Activated naive CD8-positive, alpha-beta T cell treated with anti-CD3 and anti-CD28 coated beads, Interleukin-2, amount 10 ng/mL, durations not matched to agents 7 days and 5 days (primary cell): Measurements from ENCODE around the gene ITGAD. TPM values are rescaled to one million over a fixed set of nuclear protein-coding genes. Genes with fewer than 3 reads are reported as not detected.
A peak's percentile ranks its signal among the peaks of the same experiment; 100 is the strongest.

Experiments
- ATAC-seq: fragments of 150-1000 bp; cut with Tn5 transposase; one replicate; pipeline ENCODE4 v1.10.0; 2021; ENCODE audit warnings: low read depth, moderate library complexity
- POLR2A ChIA-PET: fragments of 350-600 bp; sonication (Branson Sonifier 250); formaldehyde crosslinking; loops from one replicate; lab custom pipeline; 2021; ENCODE audit warnings: antibody characterized with exemption; lab: Charles Lee
- DNase-seq: peaks from one replicate; pipeline ENCODE4 v3.0.0; 2021
- H3K27ac Mint-ChIP-seq: one replicate; pipeline ENCODE4 v1.8.0; 2022; ENCODE audit warnings: mild to moderate bottlenecking, mixed read lengths
- H3K27me3 Mint-ChIP-seq: one replicate; pipeline ENCODE4 v1.8.0; 2022; ENCODE audit warnings: mild to moderate bottlenecking, moderate library complexity, mixed read lengths
- H3K36me3 Mint-ChIP-seq: one replicate; pipeline ENCODE4 v1.8.0; 2021; ENCODE audit warnings: mild to moderate bottlenecking, mixed read lengths
- H3K4me1 Mint-ChIP-seq: one replicate; pipeline ENCODE4 v1.8.0; 2021; ENCODE audit warnings: mixed read lengths
- H3K4me3 Mint-ChIP-seq: one replicate; pipeline ENCODE4 v1.8.0; 2022; ENCODE audit warnings: mild to moderate bottlenecking, moderate library complexity, mixed read lengths
- H3K9me3 Mint-ChIP-seq: one replicate; pipeline ENCODE4 v1.8.0; 2021; ENCODE audit warnings: mixed read lengths
- total RNA-seq, 2 experiments: library from RNA; stranded (reverse); gene quantifications; one replicate each; pipeline ENCODE4 v1.2.3, GENCODE V29; 2021

Gene ITGAD
- total RNA-seq, 2 experiments from 2014 or later = 0.09 to 0.28 TPM

DNA sequence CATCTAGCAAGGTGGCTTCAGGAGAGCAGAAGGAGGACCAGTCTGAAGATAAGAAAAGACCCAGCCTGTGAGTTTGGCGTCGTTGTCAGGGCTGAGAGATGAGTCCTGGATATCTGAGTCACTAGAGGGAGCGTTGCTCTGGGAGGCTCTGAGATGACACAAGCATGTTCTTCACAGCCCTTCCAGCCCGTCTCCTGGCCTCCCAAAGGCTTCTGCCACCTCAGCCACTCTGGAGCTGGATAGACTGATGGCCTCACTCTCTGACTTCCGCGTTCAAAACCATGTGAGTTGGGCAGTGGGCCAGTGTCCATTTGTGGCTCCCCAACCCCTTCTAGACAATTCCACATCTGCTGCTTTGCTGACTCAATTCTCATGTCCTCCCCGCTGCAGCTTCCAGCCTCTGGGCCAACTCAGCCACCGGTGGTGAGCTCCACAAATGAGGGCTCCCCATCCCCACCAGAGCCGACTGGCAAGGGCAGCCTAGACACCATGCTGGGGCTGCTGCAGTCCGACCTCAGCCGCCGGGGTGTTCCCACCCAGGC, 81.1 kb downstream of the ITGAD start:
- no peak overlapping the region for H3K4me3 Mint-ChIP-seq
- peaks cover 10% of the 10 kb centered on the region for H3K4me1 Mint-ChIP-seq
- no peaks in the 10 kb centered on the region for H3K36me3 Mint-ChIP-seq
- no peak for DNase-seq
- peaks cover 40% of the 10 kb centered on the region for H3K27me3 Mint-ChIP-seq
- H3K9me3 Mint-ChIP-seq = no peaks in the 10 kb centered on the region
- POLR2A ChIA-PET = interaction anchor here (1.2 kb wide), 1 partner anchor 14 kb away, joined by 11 read pairs; the partner anchor contains the start of gene ARMC5
- H3K27ac Mint-ChIP-seq = no peak overlapping the region
- no peak for ATAC-seq

DNA sequence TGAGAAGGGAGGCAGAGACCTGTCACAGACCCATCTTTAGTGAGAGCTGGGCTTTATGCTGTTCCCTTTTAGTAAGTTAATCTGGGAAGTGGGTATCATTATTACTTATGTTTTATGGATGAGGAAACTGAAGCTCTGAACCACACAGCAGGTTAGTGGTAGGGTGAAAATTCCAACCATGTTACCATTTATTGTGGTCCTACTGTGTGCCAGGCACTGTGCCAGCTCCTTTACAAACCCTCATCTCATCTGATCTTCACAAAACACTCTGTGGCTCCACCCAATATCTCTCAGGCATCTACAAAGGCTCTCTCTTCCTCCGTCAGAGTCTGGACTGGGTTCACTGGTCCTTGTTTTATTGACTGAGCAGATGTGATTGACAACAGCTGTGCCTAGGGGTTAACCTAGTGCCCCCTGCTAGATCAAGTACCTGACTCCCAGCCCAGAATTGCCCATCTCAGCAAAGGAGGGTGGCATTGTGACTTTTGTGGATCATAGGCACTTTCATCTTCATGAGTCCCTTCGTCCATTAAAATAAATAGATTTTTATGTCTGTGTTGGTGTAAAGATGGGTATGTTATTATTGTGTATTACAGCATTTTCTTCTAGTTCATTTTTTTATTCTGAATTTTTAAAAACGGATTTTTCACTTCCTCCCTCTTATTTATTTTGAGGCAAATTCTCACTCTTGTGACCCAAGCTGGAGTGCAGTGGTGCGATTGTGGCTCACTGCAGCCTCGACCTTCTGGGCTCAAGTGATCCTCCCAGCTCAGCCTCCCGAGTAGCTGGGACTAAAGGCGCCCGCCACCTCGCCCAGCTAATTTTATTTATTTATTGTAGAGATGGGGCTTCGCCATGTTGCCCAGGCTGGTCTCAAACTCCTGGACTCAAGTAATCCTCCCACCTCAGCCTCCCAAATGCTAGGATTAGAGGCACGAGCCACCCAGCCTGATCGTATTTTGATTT, 81.9 kb downstream of the ITGAD start:
- no peak for ATAC-seq
- Mint-ChIP-seq H3K27ac (no peak overlapping the region), H3K4me3 (no peak overlapping the region), H3K36me3 (no peaks in the 10 kb centered on the region), H3K4me1 (peaks cover 10% of the 10 kb centered on the region), H3K9me3 (no peaks in the 10 kb centered on the region), H3K27me3 (peaks cover 40% of the 10 kb centered on the region)
- no peak for DNase-seq
- POLR2A ChIA-PET = interaction anchor here (1.2 to 4.5 kb wide), 2 partner anchors 15 to 16 kb away, joined by 11 to 36 read pairs; partner anchors contain the start of gene ARMC5

DNA sequence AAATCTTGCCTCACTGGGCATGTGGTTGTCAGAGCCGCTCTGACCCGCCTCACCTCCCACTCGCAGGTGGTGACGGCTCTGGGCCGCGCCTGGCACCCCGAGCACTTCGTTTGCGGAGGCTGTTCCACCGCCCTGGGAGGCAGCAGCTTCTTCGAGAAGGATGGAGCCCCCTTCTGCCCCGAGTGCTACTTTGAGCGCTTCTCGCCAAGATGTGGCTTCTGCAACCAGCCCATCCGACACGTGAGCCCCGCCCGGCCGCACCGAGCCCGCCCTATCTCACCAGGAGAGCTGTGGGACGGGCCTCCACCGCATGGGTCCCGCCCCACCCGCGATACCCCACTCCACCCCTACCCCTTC, 82.8 kb downstream of the ITGAD start:
- peak overlapping the region; percentile 80 for H3K27ac Mint-ChIP-seq

More for the DNA sequence above, 82.8 kb downstream of the ITGAD start:
- no peaks in the 10 kb centered on the region for H3K9me3 Mint-ChIP-seq
- POLR2A ChIA-PET = interaction anchor here (1.4 to 4.5 kb wide), 2 partner anchors 15 to 17 kb away, joined by 6 to 36 read pairs; partner anchors contain the start of gene ARMC5
- DNase-seq (no peak), ATAC-seq (no peak)
- peak overlapping the region; percentile 88 for H3K4me3 Mint-ChIP-seq
- H3K27me3 Mint-ChIP-seq = peaks cover 37% of the 10 kb centered on the region
- H3K36me3 Mint-ChIP-seq = no peaks in the 10 kb centered on the region
- peaks cover 10% of the 10 kb centered on the region for H3K4me1 Mint-ChIP-seq

Other genes starting within 250 kb of the ITGAD start
- gene PRSS36, start 243.3 kb upstream of the ITGAD start, total RNA-seq = 1 to 10 TPM in 1 of 2 experiments, under 1 TPM in 1; 0.31 to 1.1 TPM
- gene FUS, start 213.2 kb upstream of the ITGAD start, total RNA-seq = 100 to 1,000 TPM; 540 to 618 TPM
- 10 to 100 TPM; 82.3 to 87.0 TPM for gene PYCARD, start 190.6 kb upstream of the ITGAD start, total RNA-seq
- not detected for gene TRIM72, start 179.2 kb upstream of the ITGAD start, total RNA-seq
- gene PYDC1, start 176.2 kb upstream of the ITGAD start, total RNA-seq = not detected
- gene ITGAM, start 133.4 kb upstream of the ITGAD start, total RNA-seq = 1 to 10 TPM; 8.3 to 8.9 TPM
- gene ITGAX, start 38.2 kb upstream of the ITGAD start, total RNA-seq = 10 to 100 TPM; 26.4 to 26.7 TPM
- gene COX6A2, start 35.0 kb downstream of the ITGAD start, total RNA-seq = not detected
- gene ZNF843, start 49.5 kb downstream of the ITGAD start, total RNA-seq = under 1 TPM; 0.20 to 0.30 TPM
- 10 to 100 TPM; 12.9 to 13.6 TPM for gene ARMC5, start 66.2 kb downstream of the ITGAD start, total RNA-seq
- gene TGFB1I1, start 78.8 kb downstream of the ITGAD start, total RNA-seq = 1 to 10 TPM; 1.4 to 1.5 TPM
- gene SLC5A2, start 89.8 kb downstream of the ITGAD start, total RNA-seq = 1 to 10 TPM in 1 of 2 experiments, under 1 TPM in 1; 0.53 to 1.0 TPM
- gene RUSF1, start 115.1 kb downstream of the ITGAD start, total RNA-seq = 10 to 100 TPM; 53.9 to 60.2 TPM
- not detected for gene AHSP, start 134.6 kb downstream of the ITGAD start, total RNA-seq